NB4 (cell line): ENCODE results near the gene AP4E1.

Experiments used
- CTCF ChIP-seq: IDR thresholded peaks from one replicate; pipeline ENCODE4 v1.5.1; 2012; ENCODE audit warnings: low read depth, low read length
- MAX ChIP-seq: IDR thresholded peaks from 2 replicates; pipeline ENCODE4 v1.6.1; 2011; ENCODE audit warnings: low read depth, low read length
- MYC ChIP-seq: IDR thresholded peaks from 2 replicates; pipeline ENCODE4 v1.6.1; 2011; ENCODE audit warnings: low read depth, low read length
- POLR2A ChIP-seq: IDR thresholded peaks from 2 replicates; pipeline ENCODE4 v1.6.1; 2011; ENCODE audit warnings: mild to moderate bottlenecking; ENCODE audit not compliant: insufficient read length; ENCODE audit errors: extremely low read depth

GRCh38 chr15:50873935-50874361 is 34.5 kb upstream of the AP4E1 start:
- peak; percentile 39 for TF ChIP-seq CTCF
- no peak for TF ChIP-seq POLR2A
- TF ChIP-seq MYC = no peak
- TF ChIP-seq MAX = no peak
